Liver (tissue), 3 donors: ENCODE results near the gene CXCR6.

Source experiments
- FOXA1 ChIP-seq: IDR thresholded peaks from 2 replicates; pipeline ENCODE4 v1.6.1; 2016; ENCODE audit warnings: antibody characterized with exemption
- GABPA ChIP-seq, 2 donors: IDR thresholded peaks in 1 of 2; conservative IDR thresholded peaks in 1 of 2; 2 replicates each; pipeline ENCODE4 v1.6.1; 2016; ENCODE audit warnings: antibody characterized with exemption in 2 of 2, mild to moderate bottlenecking in 1 of 2, moderate library complexity in 1 of 2
- JUND ChIP-seq, 2 donors: IDR thresholded peaks; 2 replicates each; pipeline ENCODE4 v1.6.1; 2016; ENCODE audit warnings: antibody characterized with exemption in 2 of 2
- NR2F2 ChIP-seq: IDR thresholded peaks from 2 replicates; pipeline ENCODE4 v1.6.1; 2016; ENCODE audit warnings: antibody characterized with exemption
- RAD21 ChIP-seq, 2 donors: IDR thresholded peaks; 2 replicates each; pipeline ENCODE4 v1.6.1; 2016; ENCODE audit warnings: antibody characterized with exemption in 2 of 2, mild to moderate bottlenecking in 2 of 2
- ZBTB33 ChIP-seq: IDR thresholded peaks from 2 replicates; pipeline ENCODE4 v1.6.1; 2016; ENCODE audit warnings: antibody characterized with exemption
- TF ChIP-seq, protein P1 (sequence below): fragments of 150-350 bp; IDR thresholded peaks from 2 replicates; pipeline ENCODE4 v1.5.1; 2017; ENCODE audit warnings: improper control_type of control experiment, low read depth, low read length; ENCODE audit not compliant: missing input control
- TF ChIP-seq, protein P2 (sequence below): IDR thresholded peaks from 2 replicates; pipeline ENCODE4 v1.6.1; 2016; ENCODE audit warnings: antibody characterized with exemption, mild to moderate bottlenecking
- donor health status: healthy.
- donor health status: healthy.

GRCh38 chr3:45980819-45981218 lies 37.6 kb downstream of the CXCR6 start:
- TF ChIP-seq ZBTB33 (no peak), JUND (IDR thresholded peaks at IDR 0.05) (no peak), FOXA1 (no peak), NR2F2 (no peak), GABPA (IDR thresholded peaks at IDR 0.05 in 1 of 2, conservative IDR thresholded peaks at IDR 0.05 in 1 of 2) (no peak), RAD21 (IDR thresholded peaks at IDR 0.05) (no peak)
- TF ChIP-seq, protein P1, sequence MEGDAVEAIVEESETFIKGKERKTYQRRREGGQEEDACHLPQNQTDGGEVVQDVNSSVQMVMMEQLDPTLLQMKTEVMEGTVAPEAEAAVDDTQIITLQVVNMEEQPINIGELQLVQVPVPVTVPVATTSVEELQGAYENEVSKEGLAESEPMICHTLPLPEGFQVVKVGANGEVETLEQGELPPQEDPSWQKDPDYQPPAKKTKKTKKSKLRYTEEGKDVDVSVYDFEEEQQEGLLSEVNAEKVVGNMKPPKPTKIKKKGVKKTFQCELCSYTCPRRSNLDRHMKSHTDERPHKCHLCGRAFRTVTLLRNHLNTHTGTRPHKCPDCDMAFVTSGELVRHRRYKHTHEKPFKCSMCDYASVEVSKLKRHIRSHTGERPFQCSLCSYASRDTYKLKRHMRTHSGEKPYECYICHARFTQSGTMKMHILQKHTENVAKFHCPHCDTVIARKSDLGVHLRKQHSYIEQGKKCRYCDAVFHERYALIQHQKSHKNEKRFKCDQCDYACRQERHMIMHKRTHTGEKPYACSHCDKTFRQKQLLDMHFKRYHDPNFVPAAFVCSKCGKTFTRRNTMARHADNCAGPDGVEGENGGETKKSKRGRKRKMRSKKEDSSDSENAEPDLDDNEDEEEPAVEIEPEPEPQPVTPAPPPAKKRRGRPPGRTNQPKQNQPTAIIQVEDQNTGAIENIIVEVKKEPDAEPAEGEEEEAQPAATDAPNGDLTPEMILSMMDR = no peak
- TF ChIP-seq, protein P2, sequence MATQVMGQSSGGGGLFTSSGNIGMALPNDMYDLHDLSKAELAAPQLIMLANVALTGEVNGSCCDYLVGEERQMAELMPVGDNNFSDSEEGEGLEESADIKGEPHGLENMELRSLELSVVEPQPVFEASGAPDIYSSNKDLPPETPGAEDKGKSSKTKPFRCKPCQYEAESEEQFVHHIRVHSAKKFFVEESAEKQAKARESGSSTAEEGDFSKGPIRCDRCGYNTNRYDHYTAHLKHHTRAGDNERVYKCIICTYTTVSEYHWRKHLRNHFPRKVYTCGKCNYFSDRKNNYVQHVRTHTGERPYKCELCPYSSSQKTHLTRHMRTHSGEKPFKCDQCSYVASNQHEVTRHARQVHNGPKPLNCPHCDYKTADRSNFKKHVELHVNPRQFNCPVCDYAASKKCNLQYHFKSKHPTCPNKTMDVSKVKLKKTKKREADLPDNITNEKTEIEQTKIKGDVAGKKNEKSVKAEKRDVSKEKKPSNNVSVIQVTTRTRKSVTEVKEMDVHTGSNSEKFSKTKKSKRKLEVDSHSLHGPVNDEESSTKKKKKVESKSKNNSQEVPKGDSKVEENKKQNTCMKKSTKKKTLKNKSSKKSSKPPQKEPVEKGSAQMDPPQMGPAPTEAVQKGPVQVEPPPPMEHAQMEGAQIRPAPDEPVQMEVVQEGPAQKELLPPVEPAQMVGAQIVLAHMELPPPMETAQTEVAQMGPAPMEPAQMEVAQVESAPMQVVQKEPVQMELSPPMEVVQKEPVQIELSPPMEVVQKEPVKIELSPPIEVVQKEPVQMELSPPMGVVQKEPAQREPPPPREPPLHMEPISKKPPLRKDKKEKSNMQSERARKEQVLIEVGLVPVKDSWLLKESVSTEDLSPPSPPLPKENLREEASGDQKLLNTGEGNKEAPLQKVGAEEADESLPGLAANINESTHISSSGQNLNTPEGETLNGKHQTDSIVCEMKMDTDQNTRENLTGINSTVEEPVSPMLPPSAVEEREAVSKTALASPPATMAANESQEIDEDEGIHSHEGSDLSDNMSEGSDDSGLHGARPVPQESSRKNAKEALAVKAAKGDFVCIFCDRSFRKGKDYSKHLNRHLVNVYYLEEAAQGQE = no peak
